Keratinocyte (primary cell): ENCODE measurements around the gene RNMT. TPM values are rescaled to one million over a fixed set of nuclear protein-coding genes. Genes with fewer than 3 reads are reported as not detected.

Experiments used
- DNase-seq: peaks from one replicate; pipeline ENCODE4 v3.0.0-alpha.2; 2011; ENCODE audit warnings: low read depth, missing footprints, low spot score
- FAIRE-seq: peaks from 2 replicates; lab custom pipeline; 2011; peaks lifted over from hg19 to GRCh38; lab: Jason Lieb, UNC
- H2AFZ ChIP-seq: 2 replicates; pipeline ENCODE4 v1.6.0; 2012; ENCODE audit warnings: low read length, control low read depth, inconsistent platforms; ENCODE audit not compliant: control insufficient read depth
- H3K27ac ChIP-seq: 2 replicates; pipeline ENCODE4 v1.5.1; 2011; ENCODE audit warnings: low read length; ENCODE audit not compliant: control insufficient read depth, insufficient read depth
- H3K27me3 ChIP-seq: 3 replicates; pipeline ENCODE4 v1.6.0; 2011; ENCODE audit warnings: low read length; ENCODE audit not compliant: control insufficient read depth, insufficient read depth; ENCODE audit errors: extremely low read depth
- H3K36me3 ChIP-seq, 2 experiments: 2 replicates in 1 of 2; 3 replicates in 1 of 2; pipeline ENCODE4 v1.5.1; 2011; ENCODE audit warnings: low read length in 2 of 2, mild to moderate bottlenecking in 1 of 2; ENCODE audit not compliant: control insufficient read depth in 2 of 2, insufficient read depth in 2 of 2; ENCODE audit errors: extremely low read depth in 1 of 2
- H3K4me1 ChIP-seq: 3 replicates; pipeline ENCODE4 v1.5.1; 2011; ENCODE audit warnings: low read length; ENCODE audit not compliant: control insufficient read depth, insufficient read depth; ENCODE audit errors: extremely low read depth
- H3K4me2 ChIP-seq: 3 replicates; pipeline ENCODE4 v1.6.0; 2011; ENCODE audit warnings: low read depth, low read length; ENCODE audit not compliant: control insufficient read depth, insufficient read depth; ENCODE audit errors: extremely low read depth
- H3K4me3 ChIP-seq, 3 experiments: fragments of 200-600 bp in 1 of 3; sonication (generic) in 1 of 3; 2 replicates in 2 of 3; 3 replicates in 1 of 3; pipeline ENCODE4 v1.5.1; 2011 to 2016; ENCODE audit warnings: low read length in 3 of 3, mild to moderate bottlenecking in 3 of 3, control low read depth in 2 of 3, inconsistent platforms in 1 of 3, low read depth in 1 of 3, mixed read lengths in 1 of 3, mixed run types in 1 of 3, moderate library complexity in 1 of 3; ENCODE audit not compliant: control insufficient read depth in 2 of 3, insufficient read depth in 2 of 3; ENCODE audit errors: extremely low read depth in 1 of 3
- H3K79me2 ChIP-seq: 2 replicates; pipeline ENCODE4 v1.6.0; 2012; ENCODE audit warnings: low read length; ENCODE audit not compliant: control insufficient read depth, insufficient read depth
- H3K9ac ChIP-seq: 3 replicates; pipeline ENCODE4 v1.6.0; 2011; ENCODE audit warnings: low read length; ENCODE audit not compliant: control insufficient read depth, insufficient read depth; ENCODE audit errors: extremely low read depth
- H3K9me1 ChIP-seq: 3 replicates; pipeline ENCODE4 v1.6.0; 2011; ENCODE audit warnings: low read length; ENCODE audit not compliant: control insufficient read depth, insufficient read depth; ENCODE audit errors: extremely low read depth
- H3K9me3 ChIP-seq: 2 replicates; pipeline ENCODE4 v1.5.1; 2012; ENCODE audit warnings: low read depth, low read length; ENCODE audit not compliant: control insufficient read depth
- H4K20me1 ChIP-seq: 3 replicates; pipeline ENCODE4 v1.6.0; 2011; ENCODE audit warnings: low read length; ENCODE audit not compliant: control insufficient read depth, insufficient read depth; ENCODE audit errors: extremely low read depth
- EZH2 ChIP-seq: IDR thresholded peaks from one replicate; pipeline ENCODE4 v1.6.1; 2012; ENCODE audit warnings: inconsistent platforms, mild to moderate bottlenecking, low read length, moderate library complexity
- dilution Hi-C: fragments of 300-500 bp; cut with MboI; formaldehyde crosslinking; loops from one replicate; pipeline ENCODE4 v1.7.0; 2020; ENCODE audit warnings: low sequenced_read_pairs; ENCODE audit not compliant: extremely low pct_ligation_motif_present
- polyA plus RNA-seq, 5 experiments: library from polyadenylated mRNA; depleted of rRNA in 3 of 5; stranded (reverse) in 3 of 5; stranded (forward) in 1 of 5; unstranded in 1 of 5; fragments of >200 nt; gene quantifications; 1 replicate in 1 of 5; 2 replicates in 3 of 5; 3 replicates in 1 of 5; pipeline versions ENCODE4 v1.2.1 to v1.2.3, GENCODE V29; 2011 to 2012; ENCODE audit warnings: missing spikeins in 2 of 5, low read depth in 1 of 5, low replicate concordance in 1 of 5
- TF ChIP-seq, protein P1 (sequence below), 3 experiments: IDR thresholded peaks in 1 of 3; conservative IDR thresholded peaks in 1 of 3; optimal IDR thresholded peaks in 1 of 3; 2 replicates in 2 of 3; 3 replicates in 1 of 3; pipeline versions ENCODE3 to v1.5.1; 2011; ENCODE audit warnings: low read length in 3 of 3, mild to moderate bottlenecking in 3 of 3, moderate library complexity in 2 of 3, control low read depth in 1 of 3, inconsistent platforms in 1 of 3; ENCODE audit not compliant: insufficient read depth in 2 of 3; ENCODE audit errors: extremely low read depth in 1 of 3

RNMT gene
- polyA plus RNA-seq, 1 donor (not counting 4 experiments of a cell fraction or from before 2014, with no cell fraction given): 22.6 TPM

DNA sequence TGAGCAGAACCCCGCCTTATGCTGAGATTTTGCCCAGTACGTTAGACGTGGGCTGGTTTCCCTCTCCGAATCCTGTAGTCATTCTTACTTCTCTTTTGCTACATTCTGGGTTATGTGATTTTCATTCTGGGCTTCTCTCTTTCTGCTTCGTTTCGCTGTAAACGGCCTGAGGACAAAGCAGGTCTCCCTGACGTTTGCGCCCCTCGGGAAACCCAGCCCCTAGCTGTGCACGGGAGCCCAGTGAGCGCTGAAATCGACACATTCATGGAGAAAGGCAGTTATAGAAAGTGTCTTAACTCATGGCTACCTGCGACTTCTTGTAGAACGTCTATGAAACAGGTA, 74.8 kb downstream of the RNMT start:
- peak overlapping the region; percentile 41 for H3K9ac ChIP-seq

DNA sequence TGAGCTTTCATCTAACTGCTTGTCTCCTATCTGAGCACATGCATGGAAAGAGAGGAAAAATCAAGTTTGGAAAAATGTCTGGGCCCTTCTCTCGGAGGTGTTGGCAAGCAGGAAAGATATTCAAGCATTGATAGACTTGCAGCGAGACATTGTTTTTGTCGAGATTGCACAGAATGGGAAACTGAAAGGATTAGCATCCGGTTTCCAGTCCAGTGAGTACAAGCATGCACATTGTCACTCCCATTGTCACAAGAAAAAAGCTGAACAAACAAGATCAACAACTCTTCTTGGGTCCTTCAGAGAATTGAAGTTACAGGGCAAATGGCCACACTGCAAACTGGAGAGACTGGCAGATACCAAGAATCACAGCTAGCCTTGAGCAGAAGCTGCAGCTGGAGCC, 77.8 kb downstream of the RNMT start:
- no peak for DNase-seq
- Histone ChIP-seq H3K79me2 (no peaks in the 10 kb centered on the region), H3K9me3 (no peaks in the 10 kb centered on the region), H3K4me2 (no peak overlapping the region), H2AFZ (no peak overlapping the region), H3K27ac (no peak overlapping the region), H3K9me1 (no peaks in the 10 kb centered on the region), H3K27me3 (no peaks in the 10 kb centered on the region), H3K36me3 (no peaks in the 10 kb centered on the region), H4K20me1 (no peaks in the 10 kb centered on the region), H3K4me1 (peaks cover 9% of the 10 kb centered on the region), H3K4me3 (no peak overlapping the region), H3K9ac (no peak overlapping the region)
- FAIRE-seq: no peak
- dilution Hi-C loops: no loop called here
- no peak for TF ChIP-seq EZH2
- TF ChIP-seq, protein P1, sequence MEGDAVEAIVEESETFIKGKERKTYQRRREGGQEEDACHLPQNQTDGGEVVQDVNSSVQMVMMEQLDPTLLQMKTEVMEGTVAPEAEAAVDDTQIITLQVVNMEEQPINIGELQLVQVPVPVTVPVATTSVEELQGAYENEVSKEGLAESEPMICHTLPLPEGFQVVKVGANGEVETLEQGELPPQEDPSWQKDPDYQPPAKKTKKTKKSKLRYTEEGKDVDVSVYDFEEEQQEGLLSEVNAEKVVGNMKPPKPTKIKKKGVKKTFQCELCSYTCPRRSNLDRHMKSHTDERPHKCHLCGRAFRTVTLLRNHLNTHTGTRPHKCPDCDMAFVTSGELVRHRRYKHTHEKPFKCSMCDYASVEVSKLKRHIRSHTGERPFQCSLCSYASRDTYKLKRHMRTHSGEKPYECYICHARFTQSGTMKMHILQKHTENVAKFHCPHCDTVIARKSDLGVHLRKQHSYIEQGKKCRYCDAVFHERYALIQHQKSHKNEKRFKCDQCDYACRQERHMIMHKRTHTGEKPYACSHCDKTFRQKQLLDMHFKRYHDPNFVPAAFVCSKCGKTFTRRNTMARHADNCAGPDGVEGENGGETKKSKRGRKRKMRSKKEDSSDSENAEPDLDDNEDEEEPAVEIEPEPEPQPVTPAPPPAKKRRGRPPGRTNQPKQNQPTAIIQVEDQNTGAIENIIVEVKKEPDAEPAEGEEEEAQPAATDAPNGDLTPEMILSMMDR (optimal IDR thresholded peaks at IDR 0.05 in 1 of 3, IDR thresholded peaks at IDR 0.05 in 1 of 3, conservative IDR thresholded peaks at IDR 0.05 in 1 of 3; ENCODE audit: extremely low read depth in 1 of 3, insufficient read depth in 2 of 3, low read length in 3 of 3): no peak

More for the DNA sequence above, 74.8 kb downstream of the RNMT start:
- Histone ChIP-seq H3K27ac (no peak overlapping the region), H3K4me2 (peak overlapping the region; percentile 91), H4K20me1 (no peaks in the 10 kb centered on the region), H2AFZ (peak overlapping the region; percentile 92), H3K36me3 (no peaks in the 10 kb centered on the region), H3K4me3 (peak overlapping the region in 2 of 3 experiments; percentile 57 to 71), H3K4me1 (peaks cover 22% of the 10 kb centered on the region), H3K79me2 (no peaks in the 10 kb centered on the region), H3K9me1 (no peaks in the 10 kb centered on the region), H3K9me3 (no peaks in the 10 kb centered on the region), H3K27me3 (no peaks in the 10 kb centered on the region)
- FAIRE-seq (no peak), DNase-seq (no peak)
- dilution Hi-C loops: no loop called here
- no peak for TF ChIP-seq EZH2
- TF ChIP-seq, protein P1 (optimal IDR thresholded peaks at IDR 0.05 in 1 of 3, IDR thresholded peaks at IDR 0.05 in 1 of 3, conservative IDR thresholded peaks at IDR 0.05 in 1 of 3; ENCODE audit: extremely low read depth in 1 of 3, insufficient read depth in 2 of 3, low read length in 3 of 3): no peak
